ENCODE measurements around the gene CLEC18B.
"Not testable (repeated sequence)": the region's sequence is repeated elsewhere in the genome, so short reads cannot be mapped to it uniquely, and the experiment has no call there.

CLEC18B gene

DNA sequence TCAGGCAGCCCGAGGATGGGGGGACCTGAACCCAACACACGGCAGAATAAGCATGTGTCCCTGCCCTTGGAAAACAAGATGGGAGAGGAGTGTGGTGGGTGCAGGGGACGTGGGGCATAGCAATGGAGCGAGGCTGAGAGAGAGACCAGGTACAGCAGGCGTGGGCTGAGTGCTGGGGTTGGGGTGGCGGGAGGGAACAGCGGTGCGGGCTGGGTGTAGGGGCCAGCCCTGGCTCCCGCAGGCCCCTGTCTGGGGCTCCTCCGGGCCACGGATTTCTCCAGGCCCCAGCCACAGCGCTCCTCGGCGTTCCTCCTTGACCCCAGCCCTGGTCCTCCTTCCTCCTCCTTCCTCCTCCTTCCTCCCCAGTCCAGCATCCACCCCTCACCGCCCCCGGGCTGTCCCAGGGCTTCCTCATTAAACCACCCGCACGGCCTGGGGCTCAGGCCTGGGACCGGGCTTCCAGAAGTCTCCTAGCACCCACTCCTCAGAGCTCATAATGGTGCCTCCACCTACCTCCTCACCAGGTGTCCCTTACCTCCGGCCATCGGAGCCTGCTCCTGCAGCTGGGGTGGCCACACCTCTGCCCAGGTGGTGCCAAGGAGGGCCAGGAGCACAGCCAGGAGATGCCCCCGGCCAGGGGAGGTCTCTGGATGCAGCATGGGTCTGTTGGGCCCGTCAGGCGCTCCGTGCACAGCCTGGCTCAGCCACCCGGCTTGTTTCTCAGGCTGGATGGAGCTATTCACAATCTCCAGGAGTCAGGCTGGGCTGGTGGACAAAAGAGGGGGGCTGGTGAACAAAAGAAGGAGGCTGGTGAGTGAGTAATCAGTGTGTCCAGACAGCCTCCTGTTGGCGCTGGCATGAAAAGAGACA, at the start of gene CLEC18B:
CLEC18B (minus strand) TSS at position 867 of the 870 bp plus-strand sequence; CDS start at position 659, 208 bp downstream.
- DNase-seq = not testable (repeated sequence)

DNA sequence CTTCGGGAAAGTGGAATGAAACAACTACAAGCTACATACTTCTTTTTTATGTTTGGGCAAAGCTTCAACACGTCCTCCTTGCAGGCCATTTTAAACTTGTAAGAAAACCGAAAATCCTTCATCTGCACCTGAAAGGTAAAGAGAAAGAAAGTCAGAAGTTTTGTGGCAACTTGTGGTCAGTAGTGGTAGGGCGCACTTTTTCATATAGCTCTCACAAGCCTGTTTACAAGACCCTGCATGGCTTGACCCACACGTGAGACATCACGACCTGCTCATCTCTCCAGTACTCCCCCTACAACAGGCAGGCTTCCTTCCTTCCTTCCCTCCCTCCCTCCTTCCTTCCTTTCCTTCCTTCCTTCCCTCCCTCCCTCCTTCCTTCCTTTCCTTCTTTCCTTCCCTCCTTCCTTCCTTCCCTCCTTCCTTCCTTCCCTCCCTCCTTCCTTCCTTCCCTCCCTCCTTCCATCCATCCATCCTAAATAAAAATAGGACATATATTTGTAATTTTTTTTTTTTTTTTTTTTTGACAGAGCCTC, 48.7 kb upstream of the CLEC18B start:
- DNase-seq = no peak

DNA sequence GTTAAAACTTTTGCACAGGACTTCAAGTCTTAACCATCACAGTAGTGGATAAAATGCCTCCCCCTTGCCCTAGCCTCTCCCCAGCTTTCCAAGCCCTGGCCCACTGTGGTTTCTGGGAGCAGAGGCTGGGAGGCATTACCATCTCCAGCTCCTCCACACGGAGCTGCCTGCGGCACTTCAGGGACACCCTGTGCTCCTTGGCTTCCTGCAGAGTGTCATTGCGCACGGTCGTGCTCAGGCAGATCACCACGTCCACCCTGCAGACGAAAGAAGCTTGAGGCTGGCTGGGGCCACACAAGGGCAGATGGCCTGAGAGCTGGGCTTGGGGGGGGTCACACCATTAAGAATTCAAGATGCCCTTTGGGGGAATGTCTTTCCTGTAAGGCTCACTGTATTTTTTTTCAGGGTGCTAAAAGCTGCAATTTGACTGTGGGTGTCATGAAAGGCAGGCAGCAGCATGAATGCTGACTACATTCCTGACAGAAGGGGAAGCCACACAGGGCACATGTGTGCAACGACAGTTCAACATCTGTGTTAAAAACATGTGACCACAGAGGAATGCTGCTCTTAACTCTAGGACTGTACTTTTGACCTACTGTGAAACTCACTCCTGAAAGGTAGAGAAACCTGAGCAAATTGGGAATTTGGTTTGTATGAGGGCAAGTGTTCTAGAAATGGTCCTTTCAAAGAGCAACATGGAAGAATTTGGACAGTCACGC, 47.7 kb upstream of the CLEC18B start:
- DNase-seq = no peak

DNA sequence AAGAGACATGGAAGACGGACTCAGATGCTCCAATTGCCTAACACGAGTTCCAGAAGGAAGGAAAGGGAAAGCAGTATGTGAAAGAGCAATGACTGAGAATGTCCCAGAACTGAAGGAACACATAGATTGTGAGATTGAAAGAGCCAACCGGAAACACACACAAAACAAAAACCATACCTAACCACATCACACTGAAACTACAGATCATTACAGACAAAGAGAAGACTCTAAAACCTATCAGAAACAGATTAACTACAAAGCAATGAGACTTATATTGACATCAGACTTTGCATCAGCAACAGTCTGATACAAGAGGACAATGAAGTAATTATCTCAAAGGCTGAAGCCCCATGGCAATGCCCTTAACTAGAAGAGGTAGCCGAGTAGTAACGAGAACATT, 45.6 kb upstream of the CLEC18B start:
- no peak for DNase-seq

DNA sequence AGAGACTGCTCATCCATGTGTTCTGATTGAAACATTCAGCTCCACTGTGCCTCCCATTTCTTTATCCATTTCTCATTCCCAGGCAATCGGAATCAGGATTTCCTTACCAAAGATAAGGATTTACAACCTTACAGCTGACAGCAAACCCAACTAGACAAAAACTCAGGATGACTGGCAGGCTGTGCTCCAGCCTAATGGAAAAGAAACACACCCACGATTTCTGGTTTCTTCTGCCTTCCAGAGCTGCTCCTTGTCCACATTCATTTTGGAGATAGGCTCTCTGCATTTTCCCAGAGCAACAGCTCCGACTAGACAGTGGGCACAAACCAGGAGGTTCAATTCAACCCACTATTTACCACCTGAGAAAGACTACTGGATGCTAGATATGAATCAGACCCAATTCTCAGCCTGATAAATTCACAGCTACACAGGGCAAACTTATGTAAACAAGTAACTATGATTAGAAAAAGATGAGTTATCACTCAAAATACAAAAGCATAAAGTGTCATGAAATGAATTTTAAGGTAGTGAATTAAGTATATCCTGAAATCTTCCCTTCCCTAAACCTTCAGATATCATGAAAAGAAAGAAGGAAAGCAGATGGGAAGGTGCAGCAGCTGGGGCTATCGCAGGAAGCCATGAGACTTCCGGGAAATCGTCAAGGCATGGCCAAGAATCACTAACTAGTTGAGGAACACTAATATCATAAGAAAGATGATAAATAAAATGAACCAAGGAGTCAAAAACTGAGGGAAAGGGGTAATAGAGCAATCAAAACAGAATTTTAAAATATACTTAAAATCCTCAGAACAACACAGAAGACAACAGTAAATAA, 44.8 kb upstream of the CLEC18B start:
- no peak for DNase-seq

DNA sequence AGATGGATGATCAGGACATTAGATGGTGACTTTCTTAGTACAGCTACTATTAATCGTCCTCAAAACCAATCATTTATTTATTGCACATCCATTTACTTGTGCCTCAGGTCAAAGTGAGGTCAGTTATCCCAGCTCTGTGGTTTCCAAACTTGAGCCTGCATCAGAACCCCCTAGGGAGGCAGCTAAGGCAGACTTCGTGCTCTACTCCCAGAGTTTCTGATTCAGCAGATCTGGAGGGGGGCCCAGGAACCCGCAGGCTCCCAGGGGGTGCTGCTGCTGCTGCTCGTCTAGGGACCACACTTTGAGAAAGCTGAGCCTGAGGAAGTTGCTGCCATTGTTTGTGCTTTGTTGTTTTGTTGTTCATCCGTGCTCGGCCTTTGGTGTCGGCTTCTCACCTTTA, 44.0 kb upstream of the CLEC18B start:
- DNase-seq = no peak

DNA sequence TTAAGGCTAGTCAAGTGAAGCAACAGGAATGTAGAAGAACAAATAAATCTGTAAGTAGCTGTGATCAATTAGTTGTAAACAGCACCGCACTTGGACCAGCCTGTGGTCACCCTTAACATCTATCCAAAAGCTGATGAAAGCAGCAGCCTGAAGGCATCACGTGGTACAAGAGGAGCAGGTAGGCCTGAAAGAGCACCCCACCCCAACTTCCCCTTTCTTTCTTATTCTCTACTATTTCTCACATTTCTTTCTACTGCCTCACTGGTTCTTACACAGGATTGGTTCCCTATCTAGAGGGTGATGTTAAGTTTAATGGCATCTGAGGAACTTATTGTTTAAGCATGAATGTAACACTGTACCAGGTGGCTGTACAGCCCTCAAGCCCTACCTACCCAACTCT, 42.6 kb upstream of the CLEC18B start:
- no peak for DNase-seq

DNA sequence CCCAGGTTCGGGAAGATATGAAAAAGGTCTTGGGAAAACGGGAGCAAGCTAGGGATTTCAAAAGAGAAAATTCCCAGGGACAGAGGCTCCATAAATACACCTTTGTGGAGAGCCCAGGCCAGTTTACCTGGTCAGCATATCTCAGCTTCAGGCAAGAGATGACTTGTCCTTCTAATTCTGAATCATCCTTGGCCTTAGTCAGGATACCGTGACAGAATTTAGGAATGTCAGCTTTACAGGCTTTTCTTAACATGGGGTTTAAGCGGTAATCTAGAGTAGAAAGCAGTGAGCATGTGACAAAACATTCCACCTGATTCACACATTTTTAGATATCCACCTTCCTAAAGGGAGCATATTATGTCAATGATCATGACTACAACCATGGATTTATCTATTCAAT, 41.1 kb upstream of the CLEC18B start:
- no peak for DNase-seq

DNA sequence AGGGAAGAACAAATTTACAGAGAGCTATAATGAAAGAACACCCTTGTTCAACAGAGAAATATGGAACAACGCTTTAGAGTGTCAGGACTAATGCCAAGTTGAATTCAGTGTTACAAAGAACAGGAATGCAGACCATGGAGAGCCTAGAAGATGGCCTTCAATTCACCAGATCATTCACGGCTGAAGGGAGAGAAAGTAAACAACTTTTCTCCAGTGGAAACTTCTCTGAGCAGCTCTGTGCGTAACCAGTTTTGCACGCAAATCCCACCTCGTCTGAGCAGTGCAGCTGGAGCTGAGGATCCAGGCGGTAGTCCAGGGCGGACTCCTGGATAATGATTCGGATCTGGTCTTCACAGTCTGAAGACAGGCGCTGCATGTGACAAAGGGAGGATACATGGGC, 40.5 kb upstream of the CLEC18B start:
- no peak for DNase-seq

DNA sequence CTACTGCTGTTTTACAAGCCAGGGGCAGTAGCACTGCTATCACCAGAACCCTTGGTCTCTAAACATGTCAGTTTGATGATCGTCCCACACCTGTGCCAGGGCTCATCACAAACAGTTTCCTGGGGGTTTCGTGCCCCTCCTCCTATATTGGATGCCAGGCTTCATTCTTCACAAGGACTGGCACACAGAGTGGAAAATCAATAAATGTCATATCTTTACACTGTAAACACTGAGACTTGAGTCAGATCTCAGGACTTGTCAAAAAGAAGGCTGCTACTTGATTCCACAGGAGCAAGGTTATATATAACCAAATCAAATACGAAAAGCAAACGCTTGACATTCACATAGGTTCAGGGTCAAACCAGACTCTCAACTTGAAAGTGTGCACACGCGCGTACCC, 39.3 kb upstream of the CLEC18B start:
- no peak for DNase-seq

DNA sequence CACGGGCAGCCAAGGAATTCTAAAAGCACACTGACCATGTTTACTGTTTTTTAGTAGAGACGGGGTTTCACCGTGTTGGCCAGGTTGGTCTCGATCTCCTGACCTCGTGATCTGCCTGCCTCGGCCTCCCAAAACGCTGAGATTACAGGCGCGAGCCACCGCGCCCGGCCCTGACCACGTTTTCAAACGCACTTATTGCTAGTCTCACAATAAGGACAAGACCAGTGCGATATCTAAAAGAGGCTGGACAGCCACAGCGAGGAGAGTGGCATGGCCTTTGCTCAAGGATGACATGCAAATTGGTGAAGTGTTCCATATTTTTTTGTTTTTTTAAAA, 35.0 kb upstream of the CLEC18B start:
- DNase-seq = no peak

DNA sequence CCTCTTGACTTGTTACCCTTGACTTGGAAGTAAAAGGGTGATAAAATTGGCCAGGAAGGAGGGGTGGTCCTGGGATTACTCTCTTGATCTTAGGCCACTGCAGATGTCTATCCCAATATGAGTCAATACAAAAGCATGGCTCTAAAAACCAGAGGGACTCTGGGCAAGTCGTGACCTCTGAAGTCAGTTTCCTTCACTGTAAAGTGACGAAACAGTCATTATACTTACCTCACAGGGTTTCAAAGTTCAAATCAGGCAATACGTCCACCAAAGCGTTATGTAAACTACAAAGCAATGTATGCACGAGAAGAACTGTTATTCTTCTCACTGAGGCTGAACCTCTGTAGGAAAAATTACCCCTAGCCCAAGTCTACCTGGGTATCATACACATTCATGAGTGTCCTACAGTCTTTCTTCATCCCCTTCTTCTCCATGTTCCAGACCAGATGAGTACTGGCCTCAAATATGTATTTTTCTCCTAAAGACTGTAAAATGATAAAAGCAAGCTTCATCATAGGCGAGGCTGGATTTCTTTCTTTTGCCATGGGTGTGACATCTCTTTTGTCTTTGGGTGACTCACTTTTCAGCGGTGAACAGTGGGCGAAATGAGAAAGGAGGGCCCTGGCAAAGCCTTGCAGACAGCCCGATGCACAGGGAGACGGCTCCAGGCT, 34.5 kb upstream of the CLEC18B start:
- no peak for DNase-seq

DNA sequence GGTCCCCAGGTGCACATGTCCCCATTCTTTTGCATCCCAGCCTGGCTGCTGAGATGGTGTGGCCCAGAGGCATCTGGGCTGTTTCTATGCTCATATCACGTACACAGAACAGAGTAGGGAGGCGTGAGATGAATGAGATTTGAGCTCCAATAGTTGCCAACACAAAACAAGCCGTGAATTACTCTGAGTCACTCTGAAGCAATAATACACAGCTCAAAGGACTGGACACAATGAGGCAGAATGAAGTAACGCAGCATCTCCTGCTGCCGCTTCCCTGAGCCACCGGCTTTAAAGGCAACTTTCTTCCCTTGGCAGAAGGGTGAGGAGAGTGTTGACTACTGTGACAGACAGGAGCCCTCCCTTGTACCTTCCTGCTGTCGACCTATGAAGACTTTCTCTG, 33.9 kb upstream of the CLEC18B start:
- no peak for DNase-seq

DNA sequence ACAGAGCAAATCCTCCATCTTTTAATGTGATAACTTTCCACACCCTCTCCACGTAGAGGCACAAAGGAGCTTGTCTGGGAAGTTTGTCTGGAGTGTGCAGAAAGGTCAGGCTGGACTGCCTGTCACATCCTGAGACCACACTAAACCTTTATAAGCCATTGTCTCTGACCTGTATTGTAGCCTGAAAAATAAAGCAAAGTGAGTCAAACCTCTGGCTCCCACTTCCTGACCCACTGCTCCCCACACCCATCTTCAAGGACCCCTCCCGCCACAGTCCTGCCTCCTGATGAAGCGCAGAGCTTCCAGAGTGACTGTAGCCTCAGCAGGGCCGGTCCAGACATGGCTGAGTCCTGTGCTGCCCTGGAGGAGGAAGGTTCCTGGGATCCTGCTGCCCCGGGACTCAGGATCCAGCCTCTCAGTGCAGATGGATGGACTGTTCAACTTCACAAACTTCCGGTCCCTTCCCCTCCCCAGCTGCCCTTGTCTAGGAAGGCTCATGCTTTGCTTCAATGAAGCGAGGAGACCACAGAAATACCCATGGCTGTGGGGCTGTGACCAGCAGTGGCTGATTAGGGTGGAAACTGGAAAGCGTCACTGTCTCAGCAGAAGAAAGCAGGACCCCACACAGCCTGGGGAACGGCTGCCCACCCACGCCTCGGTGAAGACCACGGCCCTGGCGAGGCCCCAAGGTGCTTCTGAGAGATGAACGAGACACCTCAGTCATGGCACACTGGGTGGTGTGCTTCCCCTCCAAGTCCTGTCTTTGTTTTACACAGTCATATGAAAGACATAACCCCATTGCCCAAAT, 30.9 kb upstream of the CLEC18B start:
- DNase-seq = no peak

DNA sequence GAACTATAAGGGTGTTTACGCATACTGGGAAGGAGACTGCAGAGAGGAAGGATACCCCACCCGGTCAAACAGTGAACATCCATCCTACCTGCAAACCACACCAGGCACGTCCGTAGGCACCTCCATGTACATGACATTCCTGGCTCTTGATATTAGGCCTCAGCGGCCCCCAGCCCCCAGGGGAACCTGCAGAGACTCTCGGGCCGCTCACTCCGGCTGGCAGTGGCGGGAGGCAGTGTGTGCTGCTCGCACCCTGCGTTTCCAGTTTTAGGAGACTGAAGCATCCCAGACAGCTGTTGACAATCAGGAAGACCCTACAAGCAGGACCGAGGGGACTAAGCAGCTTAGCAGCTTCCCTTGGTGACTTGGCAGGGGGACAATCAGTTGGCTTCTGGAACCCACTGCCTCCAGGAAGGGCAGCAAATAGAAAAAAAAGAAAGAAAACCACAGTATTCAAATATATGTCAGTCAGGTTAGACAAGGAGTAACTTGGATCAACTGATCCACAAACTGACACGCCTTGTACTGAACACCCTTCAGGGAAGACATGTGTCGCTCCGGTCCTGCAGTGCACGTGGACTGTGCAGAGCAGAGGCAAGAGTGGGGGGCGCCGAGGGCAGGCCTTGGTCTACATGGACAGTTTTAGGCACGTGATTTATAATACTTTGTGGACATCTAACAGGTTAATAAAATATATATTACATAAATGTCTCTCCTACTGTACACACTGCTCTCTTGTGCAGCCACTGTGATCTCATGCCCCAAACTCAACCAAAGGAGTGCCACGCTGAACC, 29.9 kb upstream of the CLEC18B start:
- no peak for DNase-seq

DNA sequence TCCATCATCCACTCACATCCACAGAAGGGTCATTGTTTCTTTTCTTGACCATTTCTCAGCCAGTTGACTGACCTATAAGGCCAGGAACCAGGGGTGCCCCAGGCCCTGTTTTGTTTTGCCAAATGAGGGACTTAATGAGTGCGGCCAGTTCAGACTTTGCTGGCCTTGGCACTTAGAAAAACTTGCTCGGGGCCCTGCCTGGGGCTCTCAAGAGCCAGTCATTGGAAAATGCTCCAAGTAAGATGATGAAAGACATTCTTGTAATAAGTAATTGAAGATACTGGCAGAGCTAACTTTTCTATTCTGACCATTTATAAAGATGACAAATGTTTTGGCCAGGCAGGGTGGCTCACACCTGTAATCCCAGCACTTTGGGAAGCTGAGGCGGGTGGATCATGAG, 29.0 kb upstream of the CLEC18B start:
- DNase-seq = no peak

DNA sequence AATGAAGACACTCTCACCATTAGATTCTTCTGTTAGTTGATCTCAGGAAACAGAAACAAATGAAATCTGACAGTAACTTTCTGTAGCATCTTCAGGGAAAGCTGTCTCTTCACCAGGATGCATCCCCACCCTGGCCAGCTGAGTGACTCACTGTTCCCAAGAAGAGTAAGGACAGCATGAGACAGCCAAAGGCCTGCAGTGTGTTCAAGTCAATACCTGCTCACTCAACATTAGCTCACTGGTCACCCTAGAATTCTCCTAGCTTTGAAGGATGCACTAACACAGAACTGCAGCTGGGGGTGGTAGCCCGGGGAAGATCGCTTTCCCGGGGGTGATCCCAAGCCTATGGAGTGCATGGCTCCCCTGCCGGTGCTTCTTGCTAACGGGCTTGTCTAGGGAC, 28.2 kb upstream of the CLEC18B start:
- DNase-seq = no peak

DNA sequence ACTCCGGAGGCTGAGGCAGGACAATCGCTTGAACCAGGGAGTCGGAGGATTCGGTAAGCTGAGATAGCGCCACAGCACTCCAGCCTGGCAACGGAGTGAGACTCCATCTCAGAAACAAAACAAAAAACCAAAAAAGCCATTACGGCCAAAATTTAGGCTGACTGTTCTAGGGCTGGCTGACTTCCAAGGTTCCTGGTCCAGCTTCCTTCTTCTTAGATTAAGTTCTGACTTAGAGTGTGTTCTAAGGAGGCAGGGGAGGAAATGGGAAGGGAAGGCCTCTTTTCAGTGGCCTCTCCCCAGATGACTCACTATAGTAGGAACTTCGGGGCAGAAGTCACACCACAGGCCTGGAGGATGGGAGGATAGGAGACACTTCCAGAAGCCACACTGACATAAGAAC, 27.7 kb upstream of the CLEC18B start:
- DNase-seq = no peak

DNA sequence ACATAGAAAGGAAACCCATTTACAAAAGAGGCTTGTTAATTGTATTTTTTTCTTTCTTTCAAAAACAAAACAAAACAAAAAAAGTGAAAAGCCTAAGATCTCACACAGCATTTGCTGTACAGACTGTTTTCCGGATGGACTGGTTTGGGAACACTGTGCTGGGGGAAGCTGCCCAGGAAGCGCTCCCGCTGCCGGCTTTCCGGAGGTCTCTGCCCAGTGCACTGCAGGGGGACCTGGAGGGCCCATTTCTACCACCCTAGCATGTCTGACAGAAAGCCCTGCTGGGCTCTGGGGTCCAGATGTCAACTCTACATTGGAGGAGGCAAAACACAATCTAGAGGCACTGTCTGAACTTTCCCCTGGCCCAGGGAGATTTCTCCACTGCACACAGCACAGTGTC, 26.3 kb upstream of the CLEC18B start:
- no peak for DNase-seq

DNA sequence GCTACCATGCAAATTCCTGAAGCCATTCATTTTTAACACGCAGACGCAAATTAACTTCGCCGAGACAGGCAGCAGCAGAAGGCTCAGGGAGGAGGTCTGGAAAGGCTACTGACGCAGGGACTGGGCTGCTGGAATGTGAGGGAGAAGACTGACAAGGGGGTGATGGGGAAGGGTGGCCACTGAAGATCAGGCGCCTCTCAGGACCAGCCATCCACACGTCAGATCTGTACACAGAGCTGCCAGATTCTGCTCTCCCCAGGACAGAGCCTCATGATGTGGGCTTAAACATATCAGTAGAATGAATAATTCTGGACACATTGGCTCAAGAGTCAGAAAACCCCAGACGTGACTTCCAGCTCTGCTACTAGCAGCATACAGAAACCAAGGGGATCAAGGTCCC, 25.6 kb upstream of the CLEC18B start:
- no peak for DNase-seq
